Epithelial cell of prostate (primary cell): Measurements from ENCODE around the gene P2RY8.

Source experiments
- DNase-seq: peaks from one replicate; pipeline ENCODE4 v3.0.0-alpha.2; 2011; ENCODE audit warnings: low read depth, low spot score
- H3K27ac ChIP-seq: fragments of 450-650 bp; 2 replicates; pipeline ENCODE4 v1.5.1; 2017; ENCODE audit warnings: mild to moderate bottlenecking

Gene P2RY8

DNA sequence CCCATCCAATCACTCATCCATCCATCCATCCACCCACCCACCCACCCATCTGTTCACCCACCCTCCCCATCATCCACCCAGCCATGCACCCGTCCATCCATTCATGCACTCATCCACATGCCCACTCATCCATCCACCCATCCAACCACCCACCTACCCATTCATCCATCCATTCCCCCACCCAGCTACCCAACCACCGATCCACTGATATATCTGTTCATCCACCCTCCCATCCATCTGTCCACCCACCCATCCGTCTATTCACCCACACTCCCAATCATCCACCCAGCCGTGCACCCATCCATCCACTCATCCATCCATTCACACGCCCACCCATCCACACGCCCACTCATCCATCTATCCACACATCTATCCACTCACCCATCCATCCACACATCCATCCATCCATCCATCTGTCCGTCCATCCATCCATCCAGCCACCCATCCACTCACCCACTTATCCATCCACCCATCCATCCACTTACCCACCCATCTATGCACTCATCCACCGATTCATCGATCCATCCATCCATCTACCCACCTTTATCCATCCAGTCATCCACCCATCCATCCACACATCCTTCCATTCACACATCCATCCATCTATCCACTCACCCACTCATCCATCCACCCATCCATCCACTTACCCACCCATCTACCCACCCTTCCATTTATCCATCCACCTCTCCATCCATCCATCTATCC is 112.7 kb downstream of the P2RY8 start:
- H3K27ac ChIP-seq, result no peak overlapping the region
- no peak for DNase-seq

DNA sequence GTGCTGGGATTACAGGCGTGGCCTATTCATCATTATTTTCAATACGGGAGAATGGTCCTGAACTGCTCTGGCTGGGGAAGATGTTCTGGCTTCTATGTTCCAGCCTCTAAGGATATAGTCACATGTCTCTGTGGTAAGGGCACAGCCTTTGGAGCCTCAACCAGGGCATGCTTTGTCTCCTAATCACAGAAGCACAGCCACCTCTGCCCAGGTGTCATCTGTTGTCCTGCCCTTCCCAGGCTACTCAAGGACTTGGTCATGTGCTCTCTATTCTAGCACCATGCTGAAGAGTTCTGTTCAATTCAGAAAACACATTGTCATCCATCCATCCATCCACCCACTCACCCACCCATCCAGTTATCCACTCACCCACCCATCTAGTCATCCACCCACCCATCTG is 113.8 kb downstream of the P2RY8 start:
- DNase-seq, result no peak
- no peak overlapping the region for H3K27ac ChIP-seq

DNA sequence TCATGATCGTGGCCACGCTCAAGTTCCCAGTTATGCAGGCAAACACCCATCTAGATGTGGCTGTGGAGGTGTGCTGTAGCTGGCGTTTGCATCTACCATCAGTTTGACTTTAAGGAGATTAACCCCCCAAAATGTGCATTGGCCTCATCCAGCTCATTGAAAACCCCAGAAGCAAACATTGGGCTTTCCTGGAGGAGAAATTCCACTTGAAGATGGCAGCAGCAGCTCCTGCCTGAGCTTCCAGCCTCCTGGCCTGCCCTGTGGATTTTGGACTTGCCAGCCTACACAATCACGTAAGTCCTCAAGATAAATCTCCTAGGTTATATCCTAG is 114.9 kb downstream of the P2RY8 start:
- no peak for DNase-seq
- H3K27ac ChIP-seq, result no peak overlapping the region

DNA sequence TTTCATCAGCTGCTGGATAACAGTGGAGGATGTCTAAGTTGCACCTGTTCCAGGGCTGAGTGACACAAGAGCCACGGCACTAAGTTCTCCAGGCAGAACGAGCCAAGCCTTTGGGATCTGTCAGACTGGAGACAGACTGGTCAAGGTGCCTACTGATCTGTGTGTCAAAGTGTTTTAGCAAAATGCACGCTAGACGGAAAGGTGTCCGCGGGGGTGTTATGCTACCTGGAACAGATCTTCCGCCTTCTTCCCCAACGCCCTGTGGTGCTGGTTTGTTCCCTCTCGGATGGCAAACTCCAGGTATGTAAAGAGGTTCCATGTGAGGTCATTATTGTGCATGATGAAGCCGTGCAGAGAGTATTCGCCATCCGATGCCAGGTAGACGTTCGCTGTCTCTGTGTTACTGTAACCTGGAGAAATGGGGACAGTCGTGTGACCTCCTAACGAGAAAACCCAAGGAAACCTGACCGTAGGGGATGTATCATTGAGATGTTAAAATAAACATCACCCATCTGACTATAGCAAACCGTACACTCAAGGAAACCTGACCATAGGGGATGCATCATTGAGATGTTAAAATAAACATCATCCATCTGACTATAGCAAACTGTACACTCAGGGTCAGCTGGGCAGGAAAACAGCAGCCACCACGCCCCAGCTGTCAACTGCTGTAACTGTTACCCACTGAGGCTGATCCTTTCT is 115.4 kb downstream of the P2RY8 start:
- no peak overlapping the region for H3K27ac ChIP-seq
- no peak for DNase-seq

DNA sequence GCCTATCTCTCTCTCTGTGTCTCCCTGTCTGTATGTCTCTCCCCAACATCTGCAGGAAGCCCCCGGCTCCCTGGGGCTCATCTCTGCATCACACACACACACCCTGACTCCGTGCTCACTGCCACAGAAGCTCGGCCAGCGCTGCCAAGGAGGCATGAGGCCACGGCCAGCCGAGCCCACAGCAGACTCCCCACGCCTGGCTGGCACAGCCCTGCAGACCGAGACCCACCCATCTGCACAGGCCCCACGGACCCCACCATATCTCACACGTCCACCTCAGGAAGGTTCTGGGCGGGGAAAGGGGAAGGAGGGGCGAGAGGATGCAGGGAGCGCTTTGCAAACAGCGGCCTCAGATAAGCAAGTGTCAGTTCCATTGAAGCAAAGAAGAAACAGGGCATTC is 116.6 kb downstream of the P2RY8 start:
- DNase-seq, result no peak
- no peak overlapping the region for H3K27ac ChIP-seq

DNA sequence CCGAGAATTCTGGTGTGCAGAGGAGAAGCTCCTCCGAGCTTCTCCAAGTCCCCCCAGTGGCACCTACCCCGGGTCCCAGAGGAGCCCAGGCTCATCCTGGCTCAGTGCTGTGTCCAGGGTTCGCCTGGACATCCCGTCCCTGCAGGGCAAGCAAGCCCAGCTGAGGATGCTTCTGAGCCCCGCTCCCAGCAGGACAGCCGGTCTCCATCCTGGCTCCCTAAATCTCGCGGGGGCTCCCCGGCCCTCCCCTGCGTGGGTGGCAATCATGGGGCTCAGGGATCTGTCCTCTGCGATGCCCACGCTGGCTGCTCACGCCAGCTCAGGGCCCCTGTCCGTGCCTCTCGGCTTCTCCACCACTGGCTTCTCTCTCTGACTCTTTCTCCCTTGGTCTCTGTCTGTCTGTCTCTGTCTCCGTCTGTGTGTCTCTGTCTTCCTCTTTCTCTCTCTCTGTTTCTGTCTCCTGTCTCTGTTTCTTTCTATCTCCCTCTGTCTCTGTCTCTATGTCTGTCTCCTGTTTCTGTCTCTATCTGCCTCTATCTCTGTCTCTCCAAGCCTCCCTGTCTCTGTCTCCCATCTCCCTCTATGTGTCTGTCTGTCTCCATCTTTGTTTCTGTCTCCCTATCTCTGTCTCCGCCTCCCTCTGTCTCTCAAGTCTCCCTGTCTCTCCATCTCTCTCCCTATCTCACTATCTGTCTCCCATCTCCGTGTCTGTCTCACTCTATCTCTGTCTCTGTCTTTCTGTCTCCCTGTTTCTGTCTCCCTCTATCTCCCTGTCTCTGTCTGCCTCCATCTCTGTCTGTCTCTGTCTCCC is 117.2 kb downstream of the P2RY8 start:
- no peak for DNase-seq

DNA sequence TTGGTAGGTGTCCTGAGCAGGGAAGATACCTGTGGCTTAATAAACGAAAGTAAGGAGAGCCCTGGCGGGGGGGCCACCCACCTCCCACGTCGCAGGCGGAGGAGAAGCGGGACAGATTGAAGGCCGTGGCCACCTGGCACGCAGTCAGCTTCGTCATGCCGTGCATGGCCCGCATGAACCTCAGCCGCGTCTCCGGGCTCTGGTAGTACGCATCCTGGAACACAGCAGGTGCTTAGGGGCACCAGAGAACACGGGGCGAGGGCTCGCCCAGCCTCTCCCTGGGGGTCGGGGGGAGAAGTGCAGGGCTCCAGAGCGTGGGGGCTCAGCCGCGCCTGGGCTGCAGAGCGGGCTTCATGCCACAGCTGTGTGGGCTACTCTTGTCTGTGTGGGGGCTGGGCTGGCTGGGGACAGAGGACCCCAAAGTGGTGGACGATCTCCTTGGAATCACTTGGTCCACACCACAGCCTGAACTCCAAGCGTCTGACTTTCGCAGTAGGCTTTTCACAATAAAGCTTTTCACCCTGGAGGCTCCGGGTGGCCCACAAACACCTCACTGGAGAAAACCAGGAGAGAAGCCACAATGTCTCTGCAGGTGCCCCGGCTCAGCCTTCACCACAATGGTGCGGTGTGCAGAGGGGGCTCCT is 118.0 kb downstream of the P2RY8 start:
- no peak for DNase-seq
- H3K27ac ChIP-seq, result no peak overlapping the region

More for the DNA sequence above, 117.2 kb downstream of the P2RY8 start:
- H3K27ac ChIP-seq, result no peak overlapping the region

DNA sequence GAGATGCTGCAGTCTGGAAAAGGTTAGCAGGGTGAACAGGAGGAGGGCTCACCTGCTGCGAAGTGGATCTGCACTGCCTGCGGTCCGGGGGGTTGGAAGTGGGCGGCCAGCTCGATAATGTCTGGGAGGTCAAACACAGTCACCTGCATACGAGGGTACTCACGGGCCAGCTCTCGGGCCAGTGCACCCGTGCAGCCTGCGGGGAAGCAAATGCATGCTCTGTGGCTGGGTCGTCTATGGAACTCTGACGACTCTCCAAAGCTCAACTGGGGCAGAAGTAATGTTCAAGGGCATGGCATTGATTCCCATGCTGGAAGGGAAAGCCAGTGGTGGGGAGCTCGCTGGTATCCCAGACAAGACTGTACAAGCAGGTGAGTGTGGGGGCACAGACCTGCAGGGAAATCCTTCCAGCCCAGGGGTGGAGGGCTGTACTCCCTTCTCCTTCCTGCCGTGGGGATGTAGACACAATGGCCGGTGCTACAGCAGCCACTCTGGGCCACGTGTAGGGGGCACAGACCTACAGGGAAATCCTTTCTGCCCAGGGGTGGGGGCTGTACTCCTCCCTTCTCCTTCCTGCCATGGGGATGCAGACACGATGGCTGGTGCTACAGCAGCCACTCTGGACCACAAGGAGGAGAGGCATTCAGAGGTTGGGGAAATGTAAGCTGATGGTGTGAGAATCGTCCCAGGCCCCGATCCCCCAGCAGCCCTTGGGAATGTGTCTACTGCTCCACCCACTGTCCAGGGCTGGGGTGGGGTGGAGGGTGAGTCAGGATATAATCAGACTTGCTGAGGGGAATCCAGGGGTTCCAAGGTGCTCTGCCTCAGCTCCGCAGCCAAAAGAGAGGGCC is 118.8 kb downstream of the P2RY8 start:
- no peak overlapping the region for H3K27ac ChIP-seq
- no peak for DNase-seq

DNA sequence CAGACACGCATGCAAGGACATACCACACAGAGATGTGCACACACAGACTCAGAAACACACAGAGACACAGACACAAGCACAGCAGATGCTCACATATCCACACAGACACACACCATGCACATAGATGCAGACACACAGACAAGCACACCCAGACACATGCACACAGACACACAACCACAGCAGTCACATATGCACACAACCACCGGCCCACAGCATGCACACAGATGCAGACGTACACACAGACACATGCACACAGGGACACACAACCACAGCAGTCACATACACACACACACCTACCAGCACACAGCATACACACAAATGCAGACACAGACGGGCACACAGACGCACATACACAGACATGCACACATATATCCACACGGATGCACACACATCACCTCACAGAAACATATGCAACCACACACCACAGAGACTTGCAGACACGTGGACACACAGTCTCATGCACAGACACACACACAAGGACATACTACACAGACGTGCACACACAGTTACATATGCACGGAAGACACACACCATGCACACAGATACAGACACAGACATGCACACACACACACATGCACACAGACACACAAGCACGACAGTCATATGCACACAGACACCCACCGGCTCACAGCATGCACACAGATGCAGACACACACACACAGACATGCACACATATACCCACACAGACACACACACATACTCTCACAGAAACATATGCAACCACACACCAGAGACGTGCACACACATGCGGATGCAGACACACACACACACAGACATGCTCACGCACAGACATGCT is 119.8 kb downstream of the P2RY8 start:
- H3K27ac ChIP-seq, result no peak overlapping the region
- DNase-seq, result no peak

DNA sequence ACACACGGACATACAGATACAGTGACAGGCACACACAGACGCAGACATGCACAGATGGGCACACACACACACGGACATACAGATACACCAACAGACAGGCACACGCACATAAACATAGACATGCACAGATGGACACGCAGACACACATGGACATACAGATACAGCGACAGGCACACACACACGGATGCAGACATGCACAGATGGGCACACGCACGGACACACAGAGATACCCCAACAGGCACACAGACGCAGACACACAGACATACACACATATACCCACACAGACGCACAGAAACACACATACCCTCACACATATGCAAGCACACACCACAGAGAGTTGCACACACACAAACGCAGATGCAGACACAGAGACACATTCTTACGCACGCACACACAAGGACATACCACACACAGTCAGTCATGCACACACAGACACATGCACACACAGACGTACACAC is 120.6 kb downstream of the P2RY8 start:
- no peak overlapping the region for H3K27ac ChIP-seq
- DNase-seq, result no peak
